Upper lobe of left lung (tissue), 6 donors: ENCODE data around the gene PGM1. TPM values are rescaled to one million over a fixed set of nuclear protein-coding genes. Genes with fewer than 3 reads are reported as not detected.

ENCODE experiments used
- ATAC-seq, 2 donors: fragments of 200-7000 bp; cut with Tn5 transposase; one replicate each; pipeline ENCODE4 v1.9.1; 2022; ENCODE audit warnings: mild to moderate bottlenecking in 2 of 2, moderate library complexity in 2 of 2; ENCODE audit not compliant: low FRiP score in 2 of 2
- DNase-seq, 2 donors: peaks; one replicate each; pipeline ENCODE4 v3.0.0-alpha.2; 2019 to 2020
- H3K27ac ChIP-seq, 4 donors: fragments of 200-600 bp; sonication (generic); one replicate each; pipeline ENCODE4 v1.5.1; 2016 to 2019
- H3K27me3 ChIP-seq, 4 donors: fragments of 200-600 bp; sonication (generic); one replicate each; pipeline ENCODE4 v1.5.1; 2017 to 2019
- H3K36me3 ChIP-seq, 4 donors: fragments of 200-600 bp; sonication (generic); one replicate each; pipeline ENCODE4 v1.5.1; 2016 to 2019
- H3K4me1 ChIP-seq, 4 donors: fragments of 200-600 bp; sonication (generic); one replicate each; pipeline ENCODE4 v1.5.1; 2018 to 2019
- H3K4me3 ChIP-seq, 4 donors: fragments of 200-600 bp; sonication (generic); one replicate each; pipeline ENCODE4 v1.5.1; 2017 to 2019; ENCODE audit warnings: mild to moderate bottlenecking in 2 of 4, moderate library complexity in 1 of 4
- H3K9me3 ChIP-seq, 4 donors: fragments of 200-600 bp; sonication (generic); one replicate each; pipeline ENCODE4 v1.5.1; 2018 to 2019
- CTCF ChIP-seq, 6 experiments: fragments of 450-650 bp in 4 of 6; fragments of 200-600 bp in 2 of 6; sonication (generic) in 2 of 6; IDR thresholded peaks; one replicate each; pipeline ENCODE4 v1.5.1; 2016 to 2019; ENCODE audit warnings: antibody characterized with exemption in 6 of 6
- EP300 ChIP-seq, 4 donors: sonication (generic); formaldehyde crosslinking; IDR thresholded peaks; one replicate each; pipeline ENCODE4 v1.5.1; 2017; ENCODE audit warnings: antibody characterized with exemption in 4 of 4, control low read depth in 2 of 4
- POLR2A ChIP-seq, 4 donors: fragments of 450-650 bp; IDR thresholded peaks; one replicate each; pipeline ENCODE4 v1.5.1; 2016 to 2017; ENCODE audit warnings: antibody characterized with exemption in 4 of 4, mild to moderate bottlenecking in 2 of 4
- POLR2AphosphoS5 ChIP-seq, 2 donors: sonication (generic); formaldehyde crosslinking; IDR thresholded peaks; one replicate each; pipeline ENCODE4 v1.5.1; 2017; ENCODE audit warnings: antibody characterized with exemption in 2 of 2
- WGBS, 2 donors: methylation state at CpG; one replicate each; pipeline ENCODE4 v1.1.5; 2017 to 2018; 5-methylcytosine and 5-hydroxymethylcytosine counted together
- total RNA-seq, 6 donors: library from RNA; depleted of rRNA in 4 of 6; stranded (reverse); fragments of >200 nt in 4 of 6; gene quantifications; one replicate each; pipeline versions ENCODE4 v1.1.0 to v1.2.1, GENCODE V29; 2016 to 2021
- donor health status: DM: no; HTN: no; CAD: no; lungs with moderate emphysema.
- donor health status: DM: no; HTN: yes; CAD: no; lungs with severe emphysema.

The PGM1 gene
- total RNA-seq, 6 donors from 2014 or later, result 25.1 to 101 (median 61.3) TPM

GRCh38 chr1:63612971-63613370, 19.8 kb downstream of the PGM1 start:
- Histone ChIP-seq H3K36me3 (no peaks in the 10 kb centered on the region), H3K4me1 (peaks cover 2 to 30% (median 18%) of the 10 kb centered on the region in 4 donors), H3K9me3 (no peaks in the 10 kb centered on the region), H3K27me3 (no peaks in the 10 kb centered on the region), H3K27ac (peak overlapping the region; percentile 48 to 67 (median 58)), H3K4me3 (no peak overlapping the region)
- TF ChIP-seq CTCF (IDR thresholded peaks at IDR 0.05) (no peak), EP300 (IDR thresholded peaks at IDR 0.05) (no peak), POLR2AphosphoS5 (IDR thresholded peaks at IDR 0.05) (no peak), POLR2A (IDR thresholded peaks at IDR 0.05) (no peak)
- DNase-seq (peak in 1 of 2 donors; percentile 50), ATAC-seq (peak in 1 of 2 donors; percentile 71)

GRCh38 chr1:63615768-63616420, 22.7 kb downstream of the PGM1 start:
- no peak overlapping the region for H3K4me3 ChIP-seq
- WGBS, 2 donors, result 38 to 39% methylated on average over 6 of the region's 6 CpGs
- peak in 1 of 2 donors; percentile 62 for DNase-seq
- peaks cover 2 to 24% (median 18%) of the 10 kb centered on the region in 4 donors for H3K4me1 ChIP-seq
- no peaks in the 10 kb centered on the region for H3K27me3 ChIP-seq
- peak; percentile 73 to 86 (median 77) for TF ChIP-seq CTCF (IDR thresholded peaks at IDR 0.05)
- no peak for TF ChIP-seq POLR2AphosphoS5 (IDR thresholded peaks at IDR 0.05)
- ATAC-seq, result peak; percentile 69 to 88
- no peaks in the 10 kb centered on the region for H3K36me3 ChIP-seq
- H3K27ac ChIP-seq, result no peak overlapping the region
- H3K9me3 ChIP-seq, result no peaks in the 10 kb centered on the region

- WGBS, 2 donors, result 77 to 79% methylated on average over 6 of the region's 6 CpGs
- H3K27ac ChIP-seq, result no peak overlapping the region
- no peaks in the 10 kb centered on the region for H3K9me3 ChIP-seq
- no peaks in the 10 kb centered on the region for H3K27me3 ChIP-seq
- no peak for ATAC-seq
- H3K4me3 ChIP-seq, result no peak overlapping the region
- TF ChIP-seq POLR2A (IDR thresholded peaks at IDR 0.05) (no peak), EP300 (IDR thresholded peaks at IDR 0.05) (no peak), POLR2AphosphoS5 (IDR thresholded peaks at IDR 0.05) (no peak), CTCF (IDR thresholded peaks at IDR 0.05) (no peak)
- H3K4me1 ChIP-seq, result peaks cover 6 to 15% (median 8%) of the 10 kb centered on the region in 4 donors
- H3K36me3 ChIP-seq, result no peaks in the 10 kb centered on the region
- no peak for DNase-seq
Measured at GRCh38 chr1:63617450-63617849, 24.2 kb downstream of the PGM1 start.

GRCh38 chr1:63618011-63618410, 24.8 kb downstream of the PGM1 start:
- Histone ChIP-seq H3K36me3 (no peaks in the 10 kb centered on the region), H3K4me1 (peaks cover 1 to 12% (median 6%) of the 10 kb centered on the region in 4 donors), H3K27ac (no peak overlapping the region), H3K27me3 (no peaks in the 10 kb centered on the region), H3K4me3 (no peak overlapping the region), H3K9me3 (no peaks in the 10 kb centered on the region)
- ATAC-seq (no peak), DNase-seq (no peak)
- TF ChIP-seq EP300 (IDR thresholded peaks at IDR 0.05), result no peak
- no peak for TF ChIP-seq CTCF (IDR thresholded peaks at IDR 0.05)
- no peak for TF ChIP-seq POLR2A (IDR thresholded peaks at IDR 0.05)

- peaks cover 0 to 9% (median 6%) of the 10 kb centered on the region in 4 donors for H3K4me1 ChIP-seq
- no peak for TF ChIP-seq POLR2AphosphoS5 (IDR thresholded peaks at IDR 0.05)
- TF ChIP-seq CTCF (IDR thresholded peaks at IDR 0.05), result no peak
- TF ChIP-seq EP300 (IDR thresholded peaks at IDR 0.05), result no peak
- no peak for TF ChIP-seq POLR2A (IDR thresholded peaks at IDR 0.05)
Measured at GRCh38 chr1:63619558-63619957, 26.3 kb downstream of the PGM1 start.

More at GRCh38 chr1:63619558-63619957, 26.3 kb downstream of the PGM1 start:
- ATAC-seq (no peak), DNase-seq (no peak)
- H3K9me3 ChIP-seq, result no peaks in the 10 kb centered on the region
- H3K27ac ChIP-seq, result no peak overlapping the region
- WGBS, 2 donors, result 96 to 98% methylated on average over 4 of the region's 4 CpGs
- no peaks in the 10 kb centered on the region for H3K27me3 ChIP-seq
- no peaks in the 10 kb centered on the region for H3K36me3 ChIP-seq
- no peak overlapping the region for H3K4me3 ChIP-seq
